Hepatocyte (in vitro differentiated cells): ENCODE data around the gene CYTH1.

ENCODE experiments used
- CTCF ChIP-seq: fragments of 200-600 bp; sonication (generic); IDR thresholded peaks from 2 replicates; pipeline ENCODE4 v1.5.1; 2016; ENCODE audit warnings: antibody characterized with exemption, mild to moderate bottlenecking; ENCODE audit not compliant: poor library complexity
- EZH2 ChIP-seq: fragments of 200-600 bp; sonication (generic); IDR thresholded peaks from 2 replicates; pipeline ENCODE4 v1.6.1; 2016; ENCODE audit warnings: antibody characterized with exemption, mild to moderate bottlenecking, borderline replicate concordance

GRCh38 chr17:78665952-78666920, 115.8 kb downstream of the CYTH1 start:
- no peak for TF ChIP-seq CTCF
- TF ChIP-seq EZH2: no peak
